ENCODE data around the gene SPATA12.
"Not testable (repeated sequence)": the region's sequence is repeated elsewhere in the genome, so short reads cannot be mapped to it uniquely, and the experiment has no call there.

The SPATA12 gene

GRCh38 chr3:57074135-57074534 is 13.7 kb downstream of the SPATA12 start:
- Histone ChIP-seq H3K36me3 (ENCODE audit: insufficient read depth, low read length) (no peaks in the 10 kb centered on the region), H3K9ac (ENCODE audit: low read depth, low read length) (no peak overlapping the region), H3K4me1 (ENCODE audit: control insufficient read depth, insufficient read depth, low read length) (peaks cover 10% of the 10 kb centered on the region), H3K9me3 (replicated peaks; ENCODE audit: low read length) (no peaks in the 10 kb centered on the region), H3K27me3 (ENCODE audit: control insufficient read depth, insufficient read depth, low read length) (peaks cover 26% of the 10 kb centered on the region), H3K4me3 (ENCODE audit: low read length) (no peak overlapping the region), H3K4me2 (ENCODE audit: low read length) (no peak overlapping the region)

- H3K4me1 ChIP-seq (ENCODE audit: control insufficient read depth, insufficient read depth, low read length): peaks cover 15% of the 10 kb centered on the region
- H3K9me3 ChIP-seq (replicated peaks; ENCODE audit: low read length): no peaks in the 10 kb centered on the region
- peaks cover 37% of the 10 kb centered on the region for H3K27me3 ChIP-seq (ENCODE audit: control insufficient read depth, insufficient read depth, low read length)
- H3K4me3 ChIP-seq (ENCODE audit: low read length): no peak overlapping the region
- H3K36me3 ChIP-seq (ENCODE audit: insufficient read depth, low read length): no peaks in the 10 kb centered on the region
- no peak overlapping the region for H3K4me2 ChIP-seq (ENCODE audit: low read length)
- no peak overlapping the region for H3K9ac ChIP-seq (ENCODE audit: low read depth, low read length)
These were observed 16.0 kb downstream of the SPATA12 start for GRCh38 chr3:57076422-57076951.

GRCh38 chr3:57077630-57078343 is 17.3 kb downstream of the SPATA12 start:
- Histone ChIP-seq H3K4me3 (ENCODE audit: low read length) (peak overlapping the region; percentile 75), H3K9me3 (replicated peaks; ENCODE audit: low read length) (no peaks in the 10 kb centered on the region), H3K4me2 (ENCODE audit: low read length) (peak overlapping the region; percentile 97), H3K27me3 (ENCODE audit: control insufficient read depth, insufficient read depth, low read length) (peaks cover 37% of the 10 kb centered on the region), H3K36me3 (ENCODE audit: insufficient read depth, low read length) (no peaks in the 10 kb centered on the region), H3K4me1 (ENCODE audit: control insufficient read depth, insufficient read depth, low read length) (peaks cover 15% of the 10 kb centered on the region), H3K9ac (ENCODE audit: low read depth, low read length) (no peak overlapping the region)

- H3K9ac ChIP-seq (ENCODE audit: low read depth, low read length): peak overlapping the region; percentile 56
- peaks cover 37% of the 10 kb centered on the region for H3K27me3 ChIP-seq (ENCODE audit: control insufficient read depth, insufficient read depth, low read length)
- H3K4me2 ChIP-seq (ENCODE audit: low read length): peak overlapping the region; percentile 97
These were observed 17.8 kb downstream of the SPATA12 start for GRCh38 chr3:57078344-57078634.

GRCh38 chr3:57078635-57079473 is 18.4 kb downstream of the SPATA12 start:
- peak overlapping the region; percentile 97 for H3K4me2 ChIP-seq (ENCODE audit: low read length)
- H3K9ac ChIP-seq (ENCODE audit: low read depth, low read length): peak overlapping the region; percentile 56
- H3K36me3 ChIP-seq (ENCODE audit: insufficient read depth, low read length): no peaks in the 10 kb centered on the region
- no peaks in the 10 kb centered on the region for H3K9me3 ChIP-seq (replicated peaks; ENCODE audit: low read length)
- peak overlapping the region; percentile 75 for H3K4me3 ChIP-seq (ENCODE audit: low read length)
- H3K4me1 ChIP-seq (ENCODE audit: control insufficient read depth, insufficient read depth, low read length): peaks cover 15% of the 10 kb centered on the region
- H3K27me3 ChIP-seq (ENCODE audit: control insufficient read depth, insufficient read depth, low read length): peaks cover 37% of the 10 kb centered on the region

More at GRCh38 chr3:57078344-57078634, 17.8 kb downstream of the SPATA12 start:
- Histone ChIP-seq H3K36me3 (ENCODE audit: insufficient read depth, low read length) (no peaks in the 10 kb centered on the region), H3K9me3 (replicated peaks; ENCODE audit: low read length) (no peaks in the 10 kb centered on the region), H3K4me1 (ENCODE audit: control insufficient read depth, insufficient read depth, low read length) (peaks cover 15% of the 10 kb centered on the region), H3K4me3 (ENCODE audit: low read length) (peak overlapping the region; percentile 75)

GRCh38 chr3:57079474-57079831 is 19.0 kb downstream of the SPATA12 start:
- peaks cover 37% of the 10 kb centered on the region for H3K27me3 ChIP-seq (ENCODE audit: control insufficient read depth, insufficient read depth, low read length)
- no peaks in the 10 kb centered on the region for H3K9me3 ChIP-seq (replicated peaks; ENCODE audit: low read length)
- peak overlapping the region; percentile 42 for H3K9ac ChIP-seq (ENCODE audit: low read depth, low read length)
- H3K4me2 ChIP-seq (ENCODE audit: low read length): peak overlapping the region; percentile 97
- peaks cover 15% of the 10 kb centered on the region for H3K4me1 ChIP-seq (ENCODE audit: control insufficient read depth, insufficient read depth, low read length)
- peak overlapping the region; percentile 75 for H3K4me3 ChIP-seq (ENCODE audit: low read length)
- no peaks in the 10 kb centered on the region for H3K36me3 ChIP-seq (ENCODE audit: insufficient read depth, low read length)

GRCh38 chr3:57080171-57080570 is 19.7 kb downstream of the SPATA12 start:
- H3K27me3 ChIP-seq (ENCODE audit: control insufficient read depth, insufficient read depth, low read length): peaks cover 32% of the 10 kb centered on the region
- no peak overlapping the region for H3K4me3 ChIP-seq (ENCODE audit: low read length)
- no peak overlapping the region for H3K4me2 ChIP-seq (ENCODE audit: low read length)
- peaks cover 15% of the 10 kb centered on the region for H3K4me1 ChIP-seq (ENCODE audit: control insufficient read depth, insufficient read depth, low read length)
- no peaks in the 10 kb centered on the region for H3K9me3 ChIP-seq (replicated peaks; ENCODE audit: low read length)
- H3K36me3 ChIP-seq (ENCODE audit: insufficient read depth, low read length): no peaks in the 10 kb centered on the region
- no peak overlapping the region for H3K9ac ChIP-seq (ENCODE audit: low read depth, low read length)

- H3K36me3 ChIP-seq (ENCODE audit: insufficient read depth, low read length): no peaks in the 10 kb centered on the region
- H3K9me3 ChIP-seq (replicated peaks; ENCODE audit: low read length): no peaks in the 10 kb centered on the region
- no peak overlapping the region for H3K4me2 ChIP-seq (ENCODE audit: low read length)
- H3K27me3 ChIP-seq (ENCODE audit: control insufficient read depth, insufficient read depth, low read length): peaks cover 30% of the 10 kb centered on the region
- peaks cover 15% of the 10 kb centered on the region for H3K4me1 ChIP-seq (ENCODE audit: control insufficient read depth, insufficient read depth, low read length)
- no peak overlapping the region for H3K4me3 ChIP-seq (ENCODE audit: low read length)
- no peak overlapping the region for H3K9ac ChIP-seq (ENCODE audit: low read depth, low read length)
These were observed 20.7 kb downstream of the SPATA12 start for GRCh38 chr3:57081173-57081572.

GRCh38 chr3:57082481-57082880 is 22.0 kb downstream of the SPATA12 start:
- H3K27me3 ChIP-seq (ENCODE audit: control insufficient read depth, insufficient read depth, low read length): peaks cover 21% of the 10 kb centered on the region
- no peak overlapping the region for H3K4me2 ChIP-seq (ENCODE audit: low read length)
- peaks cover 15% of the 10 kb centered on the region for H3K4me1 ChIP-seq (ENCODE audit: control insufficient read depth, insufficient read depth, low read length)
- H3K9me3 ChIP-seq (replicated peaks; ENCODE audit: low read length): no peaks in the 10 kb centered on the region
- no peak overlapping the region for H3K9ac ChIP-seq (ENCODE audit: low read depth, low read length)
- H3K36me3 ChIP-seq (ENCODE audit: insufficient read depth, low read length): no peaks in the 10 kb centered on the region
- H3K4me3 ChIP-seq (ENCODE audit: low read length): no peak overlapping the region

GRCh38 chr3:57083266-57083995 is 23.0 kb downstream of the SPATA12 start:
- H3K36me3 ChIP-seq (ENCODE audit: insufficient read depth, low read length): not testable (repeated sequence)

GRCh38 chr3:57085211-57085610 is 24.7 kb downstream of the SPATA12 start:
- H3K4me2 ChIP-seq (ENCODE audit: low read length): no peak overlapping the region
- H3K9ac ChIP-seq (ENCODE audit: low read depth, low read length): no peak overlapping the region
- H3K27me3 ChIP-seq (ENCODE audit: control insufficient read depth, insufficient read depth, low read length): peaks cover 4% of the 10 kb centered on the region
- no peaks in the 10 kb centered on the region for H3K36me3 ChIP-seq (ENCODE audit: insufficient read depth, low read length)
- no peaks in the 10 kb centered on the region for H3K4me1 ChIP-seq (ENCODE audit: control insufficient read depth, insufficient read depth, low read length)
- no peak overlapping the region for H3K4me3 ChIP-seq (ENCODE audit: low read length)
- no peaks in the 10 kb centered on the region for H3K9me3 ChIP-seq (replicated peaks; ENCODE audit: low read length)

More at GRCh38 chr3:57083266-57083995, 23.0 kb downstream of the SPATA12 start:
- H3K4me1 ChIP-seq (ENCODE audit: control insufficient read depth, insufficient read depth, low read length): peaks cover 10% of the 10 kb centered on the region
- H3K9me3 ChIP-seq (replicated peaks; ENCODE audit: low read length); H3K9ac ChIP-seq (ENCODE audit: low read depth, low read length); H3K4me2 ChIP-seq (ENCODE audit: low read length); H3K4me3 ChIP-seq (ENCODE audit: low read length): not testable (repeated sequence)
- H3K27me3 ChIP-seq (ENCODE audit: control insufficient read depth, insufficient read depth, low read length): peaks cover 11% of the 10 kb centered on the region

Measured in skeletal muscle satellite cell (primary cell).